HepG2 (cell line): Measurements from ENCODE around the gene MGAT5. TPM values are rescaled to one million over a fixed set of nuclear protein-coding genes. Genes with fewer than 3 reads are reported as not detected.

Experiments
- ARNT2 ChIP-seq: sonication (generic); formaldehyde crosslinking; IDR thresholded peaks from 2 replicates; pipeline ENCODE4 v1.8.0; 2022; ENCODE audit warnings: mild to moderate bottlenecking, low read depth, missing genetic modification reagents, moderate library complexity
- ASH2L ChIP-seq: fragments of 300-600, 200-600 bp; sonication (generic); IDR thresholded peaks from 2 replicates; pipeline ENCODE4 v1.7.0; 2017; ENCODE audit warnings: low read depth, mild to moderate bottlenecking, moderate library complexity, mixed read lengths, low read length; ENCODE audit not compliant: insufficient read length
- BORCS8-MEF2B ChIP-seq: sonication (generic); formaldehyde crosslinking; IDR thresholded peaks from 2 replicates; pipeline ENCODE4 v1.8.0; 2022; ENCODE audit warnings: mild to moderate bottlenecking, missing genetic modification reagents
- CHD4 ChIP-seq: fragments of 200-600 bp; sonication (generic); IDR thresholded peaks from 2 replicates; pipeline ENCODE4 v1.7.0; 2017; ENCODE audit warnings: mild to moderate bottlenecking, low read length, borderline replicate concordance
- ELF4 ChIP-seq: sonication (generic); formaldehyde crosslinking; IDR thresholded peaks from 2 replicates; pipeline ENCODE4 v1.5.0; 2020; ENCODE audit warnings: missing genetic modification reagents, mild to moderate bottlenecking, moderate library complexity, borderline replicate concordance
- ESRRA ChIP-seq: sonication (generic); formaldehyde crosslinking; IDR thresholded peaks from 2 replicates; pipeline ENCODE4 v1.5.1; 2020; ENCODE audit warnings: mild to moderate bottlenecking, low read depth, missing genetic modification reagents
- GFI1 ChIP-seq: sonication (generic); formaldehyde crosslinking; IDR thresholded peaks from 2 replicates; pipeline ENCODE4 v1.5.0; 2020; ENCODE audit warnings: missing genetic modification reagents, mild to moderate bottlenecking, borderline replicate concordance
- HDAC6 ChIP-seq: fragments of 200-600 bp; sonication (generic); IDR thresholded peaks from 2 replicates; pipeline ENCODE4 v1.7.0; 2017; ENCODE audit warnings: mild to moderate bottlenecking, antibody characterized with exemption, low read length, low read depth
- HOXA5 ChIP-seq: sonication (generic); formaldehyde crosslinking; IDR thresholded peaks from 2 replicates; pipeline ENCODE4 v1.4.0; 2020; ENCODE audit warnings: missing genetic modification reagents
- KLF9 ChIP-seq: IDR thresholded peaks from 2 replicates; pipeline ENCODE4 v1.6.1; 2016; ENCODE audit warnings: low read depth
- KMT2B ChIP-seq: IDR thresholded peaks from 2 replicates; pipeline ENCODE4 v1.6.1; 2016; ENCODE audit warnings: missing genetic modification reagents, missing compliant biosample characterization
- MAFF ChIP-seq: IDR thresholded peaks from 2 replicates; pipeline ENCODE4 v1.6.1; 2011; ENCODE audit warnings: low read depth, low read length, improper control_type of control experiment
- MXD4 ChIP-seq: IDR thresholded peaks from 2 replicates; pipeline ENCODE4 v1.6.1; 2016; ENCODE audit warnings: mild to moderate bottlenecking, missing biosample characterization, missing genetic modification reagents
- NFE2L2 ChIP-seq: fragments of 150-350 bp; IDR thresholded peaks from 2 replicates; pipeline ENCODE4 v1.6.1; 2014; ENCODE audit warnings: low read length
- NFKBIZ ChIP-seq: IDR thresholded peaks from 2 replicates; pipeline ENCODE4 v1.6.1; 2018; ENCODE audit warnings: missing genetic modification reagents, missing compliant biosample characterization
- NR2F6 ChIP-seq, 2 experiments: IDR thresholded peaks; 2 replicates each; pipeline ENCODE4 v1.6.1; 2016; ENCODE audit warnings: antibody characterized with exemption in 1 of 2, mild to moderate bottlenecking in 1 of 2
- PHF21A ChIP-seq: sonication (generic); formaldehyde crosslinking; IDR thresholded peaks from 2 replicates; pipeline ENCODE4 v1.5.0; 2020; ENCODE audit warnings: mild to moderate bottlenecking, missing genetic modification reagents
- RAD21 ChIP-seq: fragments of 450-650 bp; formaldehyde crosslinking; IDR thresholded peaks from 2 replicates; pipeline ENCODE4 v1.5.0; 2020; ENCODE audit warnings: mild to moderate bottlenecking
- RFXAP ChIP-seq: sonication (generic); formaldehyde crosslinking; IDR thresholded peaks from 2 replicates; pipeline ENCODE4 v1.4.0; 2020; ENCODE audit warnings: missing genetic modification reagents, borderline replicate concordance
- SALL2 ChIP-seq: sonication (generic); formaldehyde crosslinking; IDR thresholded peaks from 2 replicates; pipeline ENCODE4 v1.8.1; 2023; ENCODE audit warnings: mild to moderate bottlenecking, missing genetic modification reagents, inconsistent platforms
- SMAD1 ChIP-seq: sonication (generic); formaldehyde crosslinking; IDR thresholded peaks from 2 replicates; pipeline ENCODE4 v1.4.0; 2020; ENCODE audit warnings: missing genetic modification reagents, low read depth, mild to moderate bottlenecking, borderline replicate concordance
- SMARCE1 ChIP-seq: fragments of 450-650 bp; IDR thresholded peaks from 2 replicates; pipeline ENCODE4 v1.6.1; 2017; ENCODE audit warnings: borderline replicate concordance
- ZNF496 ChIP-seq: sonication (generic); formaldehyde crosslinking; IDR thresholded peaks from 2 replicates; pipeline ENCODE4 v1.8.1; 2023; ENCODE audit warnings: mild to moderate bottlenecking, moderate library complexity, missing genetic modification reagents; ENCODE audit not compliant: insufficient replicate concordance
- ZNF550 ChIP-seq: sonication (generic); formaldehyde crosslinking; IDR thresholded peaks from 2 replicates; pipeline ENCODE4 v1.4.0; 2020; ENCODE audit warnings: mild to moderate bottlenecking, missing genetic modification reagents, borderline replicate concordance
- ZNF652 ChIP-seq: IDR thresholded peaks from 2 replicates; pipeline ENCODE4 v1.6.1; 2016; ENCODE audit warnings: low read depth, borderline replicate concordance
- ZNF773 ChIP-seq: sonication (generic); formaldehyde crosslinking; IDR thresholded peaks from 2 replicates; pipeline ENCODE4 v1.4.0; 2020; ENCODE audit warnings: missing genetic modification reagents, borderline replicate concordance
- polyA plus RNA-seq, 8 experiments: library from polyadenylated mRNA; depleted of rRNA in 3 of 8; stranded (reverse) in 7 of 8; unstranded in 1 of 8; fragments of >200 nt; fragmentation: Illumina TruSeq in 4 of 8; extraction: Trizol in 4 of 8; gene quantifications; 2 replicates each; pipeline versions ENCODE4 v1.2.1 to v1.2.3, GENCODE V29; 2011 to 2016; ENCODE audit warnings: low read depth in 4 of 8, missing spikeins in 1 of 8, mixed read lengths in 1 of 8; ENCODE audit not compliant: insufficient read depth in 1 of 8
- total RNA-seq, 5 experiments: library from RNA; depleted of rRNA; stranded (reverse); fragments of >200 nt; fragmentation: Illumina TruSeq; extraction: Trizol; gene quantifications; 2 replicates each; pipeline ENCODE4 v1.2.3, GENCODE V29; 2016; ENCODE audit warnings: low read depth in 1 of 5
- TF ChIP-seq, protein P1 (sequence below): sonication (generic); formaldehyde crosslinking; IDR thresholded peaks from 2 replicates; pipeline ENCODE4 v1.8.1; 2023; ENCODE audit warnings: missing genetic modification reagents, mild to moderate bottlenecking, borderline replicate concordance
- TF ChIP-seq, protein P2 (sequence below): sonication (generic); formaldehyde crosslinking; IDR thresholded peaks from 2 replicates; pipeline ENCODE4 v1.8.1; 2023; ENCODE audit warnings: mild to moderate bottlenecking, moderate library complexity, missing genetic modification reagents
- TF ChIP-seq, protein P3 (sequence below): sonication (generic); formaldehyde crosslinking; IDR thresholded peaks from 2 replicates; pipeline ENCODE4 v1.5.0; 2020; ENCODE audit warnings: mild to moderate bottlenecking, missing genetic modification reagents, borderline replicate concordance

The MGAT5 gene
- total and polyA plus RNA-seq, 2 of the 13 experiments (the other 11 are each of a cell fraction or from before 2014, with no cell fraction given) = 33.1 to 60.2 TPM

DNA sequence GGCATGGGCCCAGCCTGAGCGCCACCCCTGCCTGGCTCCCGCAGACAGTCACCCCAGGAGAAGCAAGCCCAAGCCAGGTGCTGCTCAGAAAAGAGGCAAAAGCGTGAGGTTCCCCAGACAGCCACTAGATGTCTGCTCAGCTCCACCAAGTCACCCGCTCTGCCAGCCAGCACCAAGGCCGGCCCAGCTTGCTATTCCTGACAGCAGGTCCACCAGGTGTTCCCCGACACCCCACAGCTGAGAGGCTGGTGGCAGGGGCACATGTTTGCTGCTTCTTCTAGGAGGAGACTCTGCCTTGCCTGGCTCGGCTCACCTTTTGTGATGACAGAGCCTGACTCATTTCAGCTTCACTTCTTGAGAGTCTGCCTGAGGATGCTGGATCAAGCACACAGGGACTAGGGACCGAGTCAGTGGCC is 206.7 kb downstream of the MGAT5 start (continued):
- TF ChIP-seq, protein P1, sequence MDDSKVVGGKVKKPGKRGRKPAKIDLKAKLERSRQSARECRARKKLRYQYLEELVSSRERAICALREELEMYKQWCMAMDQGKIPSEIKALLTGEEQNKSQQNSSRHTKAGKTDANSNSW (CRISPR knock-in tag) = no peak
- TF ChIP-seq NR2F6 (IDR thresholded peaks at IDR 0.05) = no peak
- TF ChIP-seq NR2F6 (CRISPR knock-in tag; IDR thresholded peaks at IDR 0.05) = peak; percentile 61; the same call in 1 of the 2 replicates
- peak; percentile 95 for TF ChIP-seq RAD21
- no peak for TF ChIP-seq ZNF496 (CRISPR knock-in tag)
- no peak for TF ChIP-seq NFE2L2
- TF ChIP-seq, protein P2, sequence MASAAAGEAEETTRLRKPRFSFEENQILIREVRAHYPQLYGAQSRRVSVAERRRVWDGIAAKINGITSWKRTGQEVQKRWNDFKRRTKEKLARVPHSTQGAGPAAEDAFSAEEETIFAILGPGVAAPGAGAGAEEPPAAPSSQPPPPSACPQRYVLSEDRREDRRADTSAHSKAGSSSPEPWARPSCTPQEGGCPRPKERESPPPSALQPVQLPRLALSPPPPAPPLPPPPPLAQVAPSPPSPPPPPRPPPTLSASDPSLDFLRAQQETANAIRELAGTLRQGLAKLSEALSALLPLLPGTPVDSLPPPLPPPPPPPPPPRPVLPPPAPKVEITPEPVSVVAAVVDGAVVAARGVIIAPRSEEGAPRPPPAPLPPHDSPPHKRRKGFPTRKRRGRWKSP (CRISPR knock-in tag) = no peak
- TF ChIP-seq NFKBIZ = no peak
- 0 out of 2 replicates have a peak, but pooled peaks have one; percentile 59 for TF ChIP-seq SMAD1 (CRISPR knock-in tag)
- TF ChIP-seq ZNF773 = no peak
- 0 out of 2 replicates have a peak, but pooled peaks have one; percentile 38 for TF ChIP-seq SALL2 (CRISPR knock-in tag)
- no peak for TF ChIP-seq ESRRA (CRISPR knock-in tag)
- TF ChIP-seq, protein P3, sequence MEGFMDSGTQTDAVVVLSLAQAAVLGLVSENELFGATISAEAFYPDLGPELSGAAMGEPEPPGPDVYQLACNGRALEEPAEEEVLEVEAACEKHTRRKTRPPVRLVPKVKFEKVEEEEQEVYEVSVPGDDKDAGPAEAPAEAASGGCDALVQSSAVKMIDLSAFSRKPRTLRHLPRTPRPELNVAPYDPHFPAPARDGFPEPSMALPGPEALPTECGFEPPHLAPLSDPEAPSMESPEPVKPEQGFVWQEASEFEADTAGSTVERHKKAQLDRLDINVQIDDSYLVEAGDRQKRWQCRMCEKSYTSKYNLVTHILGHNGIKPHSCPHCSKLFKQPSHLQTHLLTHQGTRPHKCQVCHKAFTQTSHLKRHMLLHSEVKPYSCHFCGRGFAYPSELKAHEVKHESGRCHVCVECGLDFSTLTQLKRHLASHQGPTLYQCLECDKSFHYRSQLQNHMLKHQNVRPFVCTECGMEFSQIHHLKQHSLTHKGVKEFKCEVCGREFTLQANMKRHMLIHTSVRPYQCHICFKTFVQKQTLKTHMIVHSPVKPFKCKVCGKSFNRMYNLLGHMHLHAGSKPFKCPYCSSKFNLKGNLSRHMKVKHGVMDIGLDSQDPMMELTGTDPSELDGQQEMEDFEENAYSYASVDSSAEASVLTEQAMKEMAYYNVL (CRISPR knock-in tag) = no peak; the same call in 1 of the 2 replicates
- no peak for TF ChIP-seq PHF21A (CRISPR knock-in tag)
- TF ChIP-seq ARNT2 = no peak
- no peak for TF ChIP-seq CHD4
- TF ChIP-seq BORCS8-MEF2B (CRISPR knock-in tag) = no peak
- TF ChIP-seq MAFF = no peak
- no peak for TF ChIP-seq ASH2L
- no peak for TF ChIP-seq ZNF652 (CRISPR knock-in tag)
- no peak for TF ChIP-seq KLF9 (CRISPR knock-in tag)
- 0 out of 2 replicates have a peak, but pooled peaks have one; percentile 31 for TF ChIP-seq HOXA5
- no peak for TF ChIP-seq MXD4
- no peak for TF ChIP-seq KMT2B (CRISPR knock-in tag)
- TF ChIP-seq ELF4 (CRISPR knock-in tag) = no peak
- TF ChIP-seq SMARCE1 = no peak
- TF ChIP-seq GFI1 = no peak
- no peak for TF ChIP-seq ZNF550 (CRISPR knock-in tag)
- no peak; the same call in 1 of the 2 replicates for TF ChIP-seq RFXAP (CRISPR knock-in tag)
- no peak for TF ChIP-seq HDAC6
